ENCODE measurements around the gene YKT6. TPM values are rescaled to one million over a fixed set of nuclear protein-coding genes. Genes with fewer than 3 reads are reported as not detected.
"Not testable (repeated sequence)": the region's sequence is repeated elsewhere in the genome, so short reads cannot be mapped to it uniquely, and the experiment has no call there.

Gene YKT6
- 153 and 155 TPM in 2 replicates for total RNA-seq
- polyA plus RNA-seq (2012), result 268 TPM

DNA sequence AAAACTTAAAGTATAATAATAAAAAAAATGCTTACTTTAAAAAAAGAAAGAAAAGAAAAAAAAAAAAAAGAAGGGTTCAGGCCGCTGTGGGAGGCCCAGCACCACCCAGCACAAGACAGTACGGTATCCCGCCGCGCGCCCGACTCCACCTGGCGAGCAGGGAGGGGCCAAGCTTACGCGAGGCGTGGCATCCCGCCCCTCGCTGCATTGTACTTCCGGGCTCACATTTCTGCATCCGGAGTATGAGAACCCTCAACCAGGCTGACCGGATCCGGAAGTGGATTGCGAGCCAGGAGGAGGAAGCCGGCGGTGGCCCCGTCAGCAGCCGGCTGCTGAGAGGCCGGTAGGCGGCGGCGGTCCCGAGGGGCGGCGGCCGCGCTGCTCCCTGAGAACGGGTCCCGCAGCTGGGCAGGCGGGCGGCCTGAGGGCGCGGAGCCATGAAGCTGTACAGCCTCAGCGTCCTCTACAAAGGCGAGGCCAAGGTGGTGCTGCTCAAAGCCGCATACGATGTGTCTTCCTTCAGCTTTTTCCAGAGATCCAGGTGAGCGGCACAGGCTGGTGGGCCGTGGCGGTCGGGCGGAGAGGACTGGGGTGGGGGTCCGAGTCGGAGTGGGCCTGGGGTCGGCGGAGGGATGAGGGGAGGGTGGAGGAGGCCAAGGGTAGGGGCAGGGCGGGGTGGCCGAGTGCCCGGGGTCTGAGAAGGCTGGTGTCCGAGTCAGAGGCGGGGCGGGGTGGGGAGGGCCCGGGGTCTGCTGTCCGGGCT is at the start of gene YKT6:
YKT6 (plus strand) TSS at position 280 of the 763 bp plus-strand sequence; CDS start at position 438, 158 bp downstream.
- DNase-seq (ENCODE audit: low read depth), result peak; percentile 98

DNA sequence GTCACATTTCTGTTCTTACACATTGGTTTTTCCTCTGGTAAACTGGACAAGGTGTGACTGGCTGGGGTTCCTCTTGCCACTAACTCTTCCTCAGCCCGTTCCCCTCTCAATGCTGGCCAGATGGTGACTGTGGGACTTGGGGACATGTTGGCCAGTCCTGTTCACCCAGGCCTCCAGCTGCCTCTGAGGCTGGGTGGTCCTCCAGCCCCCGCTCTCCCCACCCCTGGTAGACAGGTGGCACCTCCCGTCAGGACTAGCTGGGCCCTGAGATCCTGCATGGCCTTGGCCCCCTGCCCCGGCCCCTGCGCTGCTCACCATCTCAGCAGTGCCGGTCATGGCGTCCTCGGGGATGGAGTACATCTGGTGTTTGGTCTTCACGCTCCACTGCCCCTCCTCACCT is 48.8 kb upstream of the YKT6 start:
- no peak for DNase-seq (ENCODE audit: low read depth)

- DNase-seq (ENCODE audit: low read depth), result no peak
Observed at GRCh38 chr7:44152971-44153947, 47.5 kb upstream of the YKT6 start.

DNA sequence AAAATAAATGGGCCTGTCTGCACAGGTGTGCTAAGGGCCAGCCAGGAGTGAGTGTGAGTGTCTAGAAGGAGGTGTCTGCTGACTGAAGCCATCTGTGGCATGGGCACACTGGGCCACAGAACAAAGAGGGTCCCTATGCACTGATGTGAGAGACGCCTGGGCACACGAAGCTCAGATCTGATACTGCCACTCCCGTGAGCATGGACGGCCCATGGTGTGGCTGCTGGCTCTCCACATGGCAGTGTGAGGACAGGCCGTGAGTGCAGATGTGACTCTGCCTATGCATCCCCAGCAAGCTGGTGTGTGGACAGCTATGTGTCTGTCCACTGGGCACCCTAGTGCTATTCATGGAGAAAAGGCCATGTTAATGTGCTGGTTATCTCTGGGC is 46.8 kb upstream of the YKT6 start:
- no peak for DNase-seq (ENCODE audit: low read depth)

DNA sequence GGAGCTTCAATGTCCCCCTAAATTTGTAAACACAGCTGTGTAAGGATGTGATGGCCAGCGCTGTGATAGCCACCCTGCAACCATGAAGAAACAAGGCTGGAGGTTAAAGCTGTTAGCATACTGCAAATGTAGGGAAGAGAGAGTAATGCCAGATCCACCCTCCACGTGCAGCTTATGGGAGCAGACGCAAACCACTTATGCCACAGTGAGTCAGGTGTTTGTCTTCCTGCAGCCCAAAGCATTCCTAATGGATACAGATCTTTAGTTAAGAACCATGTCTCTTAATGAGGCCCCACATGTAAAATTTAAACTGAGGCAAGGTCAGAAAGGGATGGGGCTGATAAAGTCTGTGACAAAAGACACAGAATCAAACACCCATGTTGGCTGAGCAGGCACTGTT is 46.1 kb upstream of the YKT6 start:
- DNase-seq (ENCODE audit: low read depth), result no peak

- no peak for DNase-seq (ENCODE audit: low read depth)
Observed at GRCh38 chr7:44155191-44156185, 45.3 kb upstream of the YKT6 start.

GRCh38 chr7:44156453-44157010 is 44.2 kb upstream of the YKT6 start:
- no peak for DNase-seq (ENCODE audit: low read depth)

GRCh38 chr7:44157116-44158080 is 43.4 kb upstream of the YKT6 start:
- no peak for DNase-seq (ENCODE audit: low read depth)

GRCh38 chr7:44158096-44158872 is 42.5 kb upstream of the YKT6 start:
- no peak for DNase-seq (ENCODE audit: low read depth)

- no peak for DNase-seq (ENCODE audit: low read depth)
Observed at GRCh38 chr7:44158873-44159631, 41.7 kb upstream of the YKT6 start.

DNA sequence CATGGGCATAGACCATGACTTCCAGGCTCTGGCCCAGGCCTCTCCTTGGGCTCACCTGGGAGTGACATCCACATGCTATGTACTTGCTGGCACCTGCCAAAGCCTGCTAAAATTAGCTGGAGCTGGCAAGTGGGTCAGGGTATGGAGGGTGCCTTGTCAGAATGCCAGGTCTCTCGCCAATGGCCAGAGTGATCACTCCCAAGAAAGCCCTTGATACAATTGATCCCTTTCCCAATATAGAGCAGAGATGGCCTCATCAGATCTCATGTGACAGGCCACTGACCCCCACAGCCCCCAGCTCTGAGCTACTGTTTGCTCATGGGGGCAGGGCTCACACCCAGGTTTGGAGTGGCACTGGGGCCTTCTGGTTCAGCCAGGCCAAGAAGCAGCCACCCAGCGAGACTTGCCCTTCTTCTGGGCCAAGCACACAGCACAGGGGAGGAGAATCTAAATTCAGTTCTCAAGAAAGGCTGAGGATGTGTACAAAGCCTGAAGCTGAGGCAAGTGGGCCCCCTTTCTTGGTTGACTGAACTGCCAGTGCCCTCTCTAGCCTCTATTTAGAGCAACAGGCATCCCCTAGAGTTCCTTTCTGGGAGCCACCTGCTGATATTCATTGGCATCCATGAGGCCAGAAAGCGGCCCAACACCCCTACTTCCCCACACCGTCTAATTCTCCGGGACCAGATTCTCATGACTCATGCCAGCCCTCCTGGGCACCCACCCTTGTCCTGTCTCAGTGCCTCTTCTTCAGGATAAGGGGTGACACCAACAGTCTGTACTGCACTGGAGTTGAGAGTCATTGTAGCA is 40.8 kb upstream of the YKT6 start:
- DNase-seq (ENCODE audit: low read depth), result no peak

- DNase-seq (ENCODE audit: low read depth), result no peak
Observed at GRCh38 chr7:44161371-44161770, 39.4 kb upstream of the YKT6 start.

GRCh38 chr7:44162179-44162578 is 38.6 kb upstream of the YKT6 start:
- DNase-seq (ENCODE audit: low read depth), result peak; percentile 92

GRCh38 chr7:44162785-44163395 is 37.9 kb upstream of the YKT6 start:
- DNase-seq (ENCODE audit: low read depth), result no peak

DNA sequence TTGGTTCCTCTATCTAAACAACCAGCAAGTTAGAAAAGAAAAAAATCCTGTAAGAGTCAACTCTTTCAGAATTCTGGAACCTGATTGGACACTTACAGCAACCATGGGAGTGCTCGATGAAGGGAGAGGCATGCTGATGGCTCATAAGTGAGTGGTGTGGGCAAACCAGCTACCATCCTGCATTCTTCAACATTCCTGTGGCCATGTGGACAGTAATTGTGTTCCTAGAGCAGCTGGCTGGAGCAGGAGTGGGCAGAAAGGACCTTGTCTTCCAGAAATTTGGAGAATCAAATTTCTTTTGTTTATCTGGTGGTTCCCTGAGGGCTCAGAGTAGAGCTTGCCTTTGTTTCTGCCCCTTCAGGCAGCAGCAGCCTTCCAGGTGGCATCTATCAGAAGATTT is 37.2 kb upstream of the YKT6 start:
- DNase-seq (ENCODE audit: low read depth), result peak; percentile 99

- no peak for DNase-seq (ENCODE audit: low read depth)
Observed at GRCh38 chr7:44167920-44168319, 32.9 kb upstream of the YKT6 start.

- not testable (repeated sequence) for DNase-seq (ENCODE audit: low read depth)
Observed at GRCh38 chr7:44171901-44172300, 28.9 kb upstream of the YKT6 start.
